ENCODE results near the gene SUN2. TPM values are rescaled to one million over a fixed set of nuclear protein-coding genes. Genes with fewer than 3 reads are reported as not detected.

Gene SUN2
- total and polyA plus RNA-seq, 2 experiments from 2014 or later = 28.0 to 105 TPM

GRCh38 chr22:38745676-38746460 lies 9.9 kb downstream of the SUN2 start:
- Histone ChIP-seq H3K9me3 (ENCODE audit: low read depth) (no peaks in the 10 kb centered on the region), H3K4me3 (no peak overlapping the region), H3K36me3 (peaks cover 45% of the 10 kb centered on the region), H3K4me1 (ENCODE audit: low read depth) (no peaks in the 10 kb centered on the region), H3K27ac (no peak overlapping the region), H3K27me3 (no peaks in the 10 kb centered on the region)
- no peak for DNase-seq (ENCODE audit: low read depth in 1 of 2, low spot score in 1 of 2)
- TF ChIP-seq CTCF (IDR thresholded peaks at IDR 0.05; ENCODE audit: low read depth, low read length) = no peak

- H3K27ac ChIP-seq = no peak overlapping the region
- no peak for DNase-seq (ENCODE audit: low read depth in 1 of 2, low spot score in 1 of 2)
- TF ChIP-seq CTCF (IDR thresholded peaks at IDR 0.05; ENCODE audit: low read depth, low read length) = no peak
- H3K4me1 ChIP-seq (ENCODE audit: low read depth) = no peaks in the 10 kb centered on the region
- H3K4me3 ChIP-seq = no peak overlapping the region
- H3K36me3 ChIP-seq = peaks cover 47% of the 10 kb centered on the region
- no peaks in the 10 kb centered on the region for H3K27me3 ChIP-seq
- no peaks in the 10 kb centered on the region for H3K9me3 ChIP-seq (ENCODE audit: low read depth)
Observed at GRCh38 chr22:38744981-38745380, 10.8 kb downstream of the SUN2 start.

- no peak for TF ChIP-seq CTCF (IDR thresholded peaks at IDR 0.05; ENCODE audit: low read depth, low read length)
- no peaks in the 10 kb centered on the region for H3K9me3 ChIP-seq (ENCODE audit: low read depth)
- H3K4me3 ChIP-seq = no peak overlapping the region
- H3K36me3 ChIP-seq = peaks cover 57% of the 10 kb centered on the region
- H3K27ac ChIP-seq = no peak overlapping the region
- no peaks in the 10 kb centered on the region for H3K27me3 ChIP-seq
- no peaks in the 10 kb centered on the region for H3K4me1 ChIP-seq (ENCODE audit: low read depth)
- DNase-seq (ENCODE audit: low read depth in 1 of 2, low spot score in 1 of 2) = no peak
Observed at GRCh38 chr22:38742176-38742942, 13.4 kb downstream of the SUN2 start.

- Histone ChIP-seq H3K9me3 (ENCODE audit: low read depth) (no peaks in the 10 kb centered on the region), H3K27ac (no peak overlapping the region), H3K4me3 (no peak overlapping the region), H3K4me1 (ENCODE audit: low read depth) (no peaks in the 10 kb centered on the region), H3K27me3 (no peaks in the 10 kb centered on the region), H3K36me3 (peaks cover 61% of the 10 kb centered on the region)
- TF ChIP-seq CTCF (IDR thresholded peaks at IDR 0.05; ENCODE audit: low read depth, low read length) = no peak
- no peak for DNase-seq (ENCODE audit: low read depth in 1 of 2, low spot score in 1 of 2)
Observed at GRCh38 chr22:38741576-38741975, 14.2 kb downstream of the SUN2 start.

DNA sequence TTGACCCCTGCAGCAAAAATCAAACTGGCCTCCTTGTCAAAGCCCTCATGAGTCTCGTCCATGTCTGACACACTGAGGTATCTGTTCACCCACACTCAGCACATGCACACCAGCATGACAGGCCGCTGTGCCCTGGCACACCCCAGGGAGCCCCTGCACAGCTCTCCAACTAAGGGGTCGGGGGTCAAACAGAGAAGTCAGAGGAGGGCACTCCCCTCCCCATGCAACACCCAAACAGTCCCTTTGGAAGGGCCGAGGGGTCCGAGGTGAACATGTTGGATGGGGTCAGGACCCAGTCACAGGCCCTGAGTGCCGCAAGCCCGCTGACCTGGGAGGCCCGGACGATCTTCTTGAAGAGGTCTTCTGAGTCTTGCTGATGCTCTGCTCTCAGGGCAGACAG lies 14.6 kb downstream of the SUN2 start:
- Histone ChIP-seq H3K27me3 (no peaks in the 10 kb centered on the region), H3K4me3 (no peak overlapping the region), H3K4me1 (ENCODE audit: low read depth) (no peaks in the 10 kb centered on the region), H3K27ac (no peak overlapping the region), H3K36me3 (peaks cover 61% of the 10 kb centered on the region), H3K9me3 (ENCODE audit: low read depth) (no peaks in the 10 kb centered on the region)
- DNase-seq (ENCODE audit: low read depth in 1 of 2, low spot score in 1 of 2) = no peak
- TF ChIP-seq CTCF (IDR thresholded peaks at IDR 0.05; ENCODE audit: low read depth, low read length) = no peak

Measured in cardiac muscle cell (in vitro differentiated cells and primary cell).